Vagina (tissue), 2 donors: Measurements from ENCODE around the gene HMCN1.

Source experiments
- POLR2A ChIP-seq, 2 donors: fragments of 450-650 bp; IDR thresholded peaks; one replicate each; pipeline ENCODE4 v1.6.1; 2017; ENCODE audit warnings: antibody characterized with exemption in 2 of 2, mild to moderate bottlenecking in 2 of 2, moderate library complexity in 2 of 2
- POLR2AphosphoS5 ChIP-seq, 2 donors: sonication (generic); formaldehyde crosslinking; IDR thresholded peaks; one replicate each; pipeline ENCODE4 v1.9.0; 2017; ENCODE audit warnings: antibody characterized with exemption in 2 of 2, mild to moderate bottlenecking in 2 of 2, low read depth in 1 of 2; ENCODE audit not compliant: insufficient read depth in 1 of 2
- TF ChIP-seq, protein P1 (sequence below), 3 experiments: fragments of 450-650 bp in 2 of 3; fragments of 200-600 bp in 1 of 3; sonication (generic) in 1 of 3; IDR thresholded peaks; one replicate each; pipeline ENCODE4 v1.5.1; 2017 to 2019; ENCODE audit warnings: antibody characterized with exemption in 3 of 3, mild to moderate bottlenecking in 2 of 3, moderate library complexity in 2 of 3

DNA sequence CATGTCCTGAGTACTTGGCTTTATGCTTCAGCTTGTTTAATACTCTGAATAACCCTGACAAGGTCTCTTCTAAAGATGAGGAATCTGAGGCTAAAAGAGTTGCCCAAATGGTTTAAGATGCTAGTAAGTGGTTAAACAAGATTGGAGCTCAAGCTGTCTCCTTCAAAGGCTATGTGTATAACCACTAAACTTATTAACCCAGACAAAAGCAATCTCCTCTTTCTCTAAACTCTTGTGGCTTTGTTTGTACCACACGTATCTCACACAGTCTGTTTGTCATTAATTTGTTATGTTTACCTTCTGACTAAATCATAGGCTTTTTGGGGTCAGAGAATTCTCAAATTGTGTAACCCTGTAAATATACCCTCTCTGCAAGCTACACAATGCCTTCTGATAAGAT, 89.9 kb downstream of the HMCN1 start:
- TF ChIP-seq, protein P1, sequence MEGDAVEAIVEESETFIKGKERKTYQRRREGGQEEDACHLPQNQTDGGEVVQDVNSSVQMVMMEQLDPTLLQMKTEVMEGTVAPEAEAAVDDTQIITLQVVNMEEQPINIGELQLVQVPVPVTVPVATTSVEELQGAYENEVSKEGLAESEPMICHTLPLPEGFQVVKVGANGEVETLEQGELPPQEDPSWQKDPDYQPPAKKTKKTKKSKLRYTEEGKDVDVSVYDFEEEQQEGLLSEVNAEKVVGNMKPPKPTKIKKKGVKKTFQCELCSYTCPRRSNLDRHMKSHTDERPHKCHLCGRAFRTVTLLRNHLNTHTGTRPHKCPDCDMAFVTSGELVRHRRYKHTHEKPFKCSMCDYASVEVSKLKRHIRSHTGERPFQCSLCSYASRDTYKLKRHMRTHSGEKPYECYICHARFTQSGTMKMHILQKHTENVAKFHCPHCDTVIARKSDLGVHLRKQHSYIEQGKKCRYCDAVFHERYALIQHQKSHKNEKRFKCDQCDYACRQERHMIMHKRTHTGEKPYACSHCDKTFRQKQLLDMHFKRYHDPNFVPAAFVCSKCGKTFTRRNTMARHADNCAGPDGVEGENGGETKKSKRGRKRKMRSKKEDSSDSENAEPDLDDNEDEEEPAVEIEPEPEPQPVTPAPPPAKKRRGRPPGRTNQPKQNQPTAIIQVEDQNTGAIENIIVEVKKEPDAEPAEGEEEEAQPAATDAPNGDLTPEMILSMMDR (IDR thresholded peaks at IDR 0.05): no peak
- TF ChIP-seq POLR2A (IDR thresholded peaks at IDR 0.05): no peak
- TF ChIP-seq POLR2AphosphoS5 (IDR thresholded peaks at IDR 0.05; ENCODE audit: insufficient read depth in 1 of 2, low read depth in 1 of 2): no peak
